Raji (cell line): ENCODE data around the gene STXBP3.

Experiments used
- POLR2A ChIP-seq: IDR thresholded peaks from 2 replicates; pipeline ENCODE4 v1.6.1; 2011; ENCODE audit warnings: low read depth, low read length, control low read depth; ENCODE audit not compliant: insufficient read depth

Gene STXBP3

DNA sequence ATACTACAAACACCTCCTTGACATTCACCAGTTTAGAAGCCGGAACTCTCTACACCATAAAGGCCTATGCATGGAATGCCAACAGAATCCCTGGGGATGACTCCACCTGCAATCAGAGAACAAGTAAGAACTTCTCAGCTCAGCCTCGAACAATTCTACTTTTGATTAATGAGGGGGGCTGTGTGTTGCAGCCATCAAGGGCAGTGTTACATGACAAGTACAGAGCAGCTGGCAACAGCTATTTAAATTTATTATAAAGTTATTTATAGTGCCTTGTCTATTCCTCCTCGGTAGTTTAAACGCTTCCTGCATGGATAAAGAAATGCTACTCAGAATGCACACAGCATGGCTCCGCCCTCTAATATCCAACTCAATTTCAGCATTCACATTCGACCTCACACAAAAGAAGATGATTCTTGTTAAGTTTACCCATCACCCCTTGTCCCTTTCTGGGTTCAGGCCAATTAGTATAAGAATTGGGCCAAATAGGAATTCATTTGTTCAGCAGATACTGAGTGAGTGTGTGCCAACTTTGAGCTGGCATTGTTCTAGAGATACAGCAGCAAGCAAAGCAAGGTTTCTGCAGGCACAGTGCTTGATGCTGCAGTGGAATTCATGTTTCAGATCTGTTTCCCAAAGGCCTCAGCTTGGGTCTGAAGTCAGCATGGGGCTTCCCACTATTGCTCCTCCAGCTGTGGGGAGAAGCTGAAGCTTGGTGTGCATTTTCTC is 27.4 kb upstream of the STXBP3 start:
- TF ChIP-seq POLR2A: no peak

DNA sequence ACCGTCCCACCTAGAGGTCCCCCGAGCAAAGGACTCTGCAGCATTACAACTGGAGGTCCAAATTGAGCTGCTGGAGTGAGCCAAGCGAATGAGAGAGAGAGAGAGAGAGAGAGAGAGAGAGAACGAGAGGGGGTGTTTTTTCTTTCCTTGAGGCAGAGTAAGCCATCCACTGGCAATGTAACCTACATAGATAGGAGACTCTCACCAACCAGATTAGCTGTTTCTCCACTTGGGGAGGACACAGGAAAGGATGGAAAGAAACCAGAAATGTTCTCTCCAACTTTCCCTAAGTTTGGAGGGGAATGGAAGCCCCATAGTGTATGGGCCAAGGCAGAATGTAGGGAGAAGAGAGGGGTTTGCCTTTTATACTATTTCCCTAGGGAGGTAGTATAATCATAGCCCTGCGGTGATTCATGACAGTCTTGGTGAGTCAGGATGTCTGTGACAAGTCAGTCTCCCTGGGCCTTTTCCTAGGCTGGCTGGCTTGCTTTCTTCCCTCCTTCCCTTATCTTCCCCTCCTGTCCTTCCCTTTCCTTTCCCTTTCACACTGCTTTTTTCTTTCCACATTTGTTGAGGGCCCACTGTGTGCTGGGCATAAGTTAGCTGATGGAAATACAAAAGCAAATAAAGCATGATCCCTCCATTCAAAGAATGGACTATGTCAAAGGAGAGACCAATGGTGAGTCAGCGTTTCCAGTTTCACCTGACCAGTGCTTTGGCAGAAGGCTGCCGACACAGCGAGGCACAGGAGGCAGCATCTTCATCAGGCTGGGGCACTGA is 26.6 kb upstream of the STXBP3 start:
- no peak for TF ChIP-seq POLR2A

DNA sequence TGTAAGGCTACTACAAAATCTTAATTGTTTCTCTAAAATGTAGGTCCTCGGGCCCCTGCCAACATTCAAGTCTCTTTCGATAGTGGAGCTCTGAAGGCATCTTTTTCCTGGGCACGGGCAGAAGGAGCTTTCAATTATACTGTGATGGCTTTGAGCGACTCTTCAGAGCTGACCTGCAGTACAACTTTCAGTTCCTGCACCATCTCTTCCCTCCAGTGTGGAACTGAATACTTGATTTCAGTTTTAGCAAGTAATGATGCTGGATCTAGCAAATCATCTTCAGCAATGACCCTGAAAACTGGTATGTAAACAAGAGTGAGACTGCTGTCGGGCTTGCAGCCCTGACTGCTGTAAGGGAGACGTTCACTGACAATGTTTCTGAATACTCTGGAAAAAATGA is 24.2 kb upstream of the STXBP3 start:
- no peak for TF ChIP-seq POLR2A

DNA sequence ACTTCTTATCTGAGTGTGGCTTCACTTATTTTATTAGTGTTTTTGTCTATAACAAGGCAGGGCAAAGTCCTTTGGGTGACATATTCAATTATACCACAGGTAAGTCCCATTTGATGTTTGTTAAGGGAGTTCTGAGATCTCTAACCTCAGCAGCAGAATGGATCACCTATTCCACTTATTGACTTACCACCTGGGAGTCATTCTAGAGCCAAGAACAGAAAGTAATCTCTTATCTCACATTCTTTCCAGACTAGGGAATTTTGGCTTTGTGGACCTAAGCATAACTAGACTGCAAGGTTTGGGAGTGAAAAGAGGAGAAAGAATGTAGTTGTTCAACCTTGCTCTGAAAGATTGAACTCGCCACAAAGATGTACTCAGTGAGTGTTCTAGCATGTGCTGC is 20.6 kb upstream of the STXBP3 start:
- TF ChIP-seq POLR2A: no peak

DNA sequence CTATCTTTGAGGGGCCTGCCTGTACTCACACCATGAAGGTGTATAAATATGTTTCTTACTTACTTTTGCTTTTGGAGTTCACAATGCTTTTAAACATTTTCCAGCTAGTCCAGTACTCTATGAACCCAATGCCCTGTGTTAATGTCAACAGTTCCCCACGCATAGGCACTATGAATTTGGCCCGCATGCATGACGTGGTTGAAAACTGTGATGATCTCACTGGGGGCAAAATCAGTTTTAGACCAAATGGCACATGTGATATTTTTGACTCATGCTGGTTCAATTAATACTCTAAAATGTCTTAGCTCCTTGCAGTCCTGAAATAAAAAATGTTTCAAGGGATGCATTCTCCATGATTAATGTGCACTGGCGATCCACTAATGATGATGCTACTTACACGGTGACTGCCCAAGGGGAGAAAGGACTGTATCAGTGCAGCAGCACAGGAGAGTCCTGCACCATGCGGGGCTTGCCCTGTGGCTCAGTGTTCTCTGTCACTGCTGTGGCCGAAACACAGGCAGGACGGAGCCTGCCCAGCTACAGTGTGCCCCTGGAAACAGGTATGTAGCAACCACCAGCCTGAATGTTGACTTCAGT is 18.0 kb upstream of the STXBP3 start:
- TF ChIP-seq POLR2A: no peak

DNA sequence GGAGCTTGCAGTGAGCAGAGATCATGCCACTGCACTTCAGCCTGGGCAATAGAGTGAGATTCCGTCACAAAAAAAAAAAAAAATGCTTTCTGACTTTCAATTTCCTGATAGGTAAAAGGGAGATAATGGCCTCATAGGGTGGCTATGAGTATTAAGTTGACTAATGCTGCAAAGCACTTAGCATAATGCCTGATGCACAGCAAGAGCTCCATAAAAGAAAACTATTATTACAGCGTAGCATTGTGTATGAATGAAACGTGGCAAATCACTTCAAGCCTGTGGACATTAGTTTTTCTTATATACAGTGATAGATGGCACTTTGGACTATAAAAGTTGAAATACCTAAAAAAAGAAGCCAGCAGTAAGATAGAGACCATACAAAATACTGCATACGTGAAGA is 17.0 kb upstream of the STXBP3 start:
- TF ChIP-seq POLR2A: no peak

DNA sequence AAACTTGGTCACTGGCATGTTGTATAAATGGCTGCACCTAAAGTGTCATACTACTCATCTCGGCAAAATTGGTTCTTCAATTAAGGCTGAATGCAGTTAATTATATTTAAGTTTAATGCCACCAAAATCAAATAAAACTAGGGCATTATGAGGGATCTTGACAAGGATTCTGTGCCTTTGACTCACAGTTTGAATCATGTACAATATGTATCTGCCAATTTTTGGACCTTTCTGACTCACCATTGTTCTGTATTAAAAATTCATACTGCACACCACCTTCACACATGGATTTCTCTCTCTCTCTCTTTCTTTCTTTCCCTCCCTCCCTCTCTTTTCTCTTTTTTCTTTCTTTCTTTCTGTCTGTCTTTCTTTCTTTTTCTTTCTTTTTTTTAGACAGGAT is 14.1 kb upstream of the STXBP3 start:
- no peak for TF ChIP-seq POLR2A

DNA sequence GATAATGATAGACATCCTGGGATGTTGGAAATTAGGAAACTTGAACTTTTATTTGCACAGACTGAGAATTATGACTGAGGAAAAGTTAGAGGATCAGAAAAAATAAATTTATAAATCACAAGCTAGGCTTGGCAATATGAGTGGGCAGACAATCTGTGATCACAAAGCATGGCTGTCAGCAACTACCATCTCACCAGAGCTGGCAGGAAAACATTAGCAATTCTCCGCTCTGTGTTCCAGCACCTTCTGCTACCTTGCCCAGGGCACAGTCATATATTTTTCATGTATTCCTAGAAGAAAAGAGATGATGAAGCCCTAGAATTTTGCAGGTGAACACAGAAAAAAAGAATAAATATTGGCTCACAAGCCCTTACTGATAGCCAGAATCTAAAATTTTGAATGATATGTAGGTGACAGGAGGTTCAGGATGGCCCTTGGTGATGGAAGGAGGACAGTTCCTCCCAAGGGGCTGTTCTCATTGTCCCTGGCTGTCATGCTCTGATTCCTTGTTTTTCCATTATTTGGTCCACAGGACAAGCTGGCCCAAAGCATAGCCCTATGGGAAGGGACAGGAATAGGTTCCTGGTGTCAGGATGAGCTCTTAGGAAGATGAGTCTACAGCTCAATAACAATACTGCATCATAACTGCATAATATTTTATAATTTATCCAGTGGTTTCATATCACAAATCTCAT is 12.2 kb upstream of the STXBP3 start:
- no peak for TF ChIP-seq POLR2A

DNA sequence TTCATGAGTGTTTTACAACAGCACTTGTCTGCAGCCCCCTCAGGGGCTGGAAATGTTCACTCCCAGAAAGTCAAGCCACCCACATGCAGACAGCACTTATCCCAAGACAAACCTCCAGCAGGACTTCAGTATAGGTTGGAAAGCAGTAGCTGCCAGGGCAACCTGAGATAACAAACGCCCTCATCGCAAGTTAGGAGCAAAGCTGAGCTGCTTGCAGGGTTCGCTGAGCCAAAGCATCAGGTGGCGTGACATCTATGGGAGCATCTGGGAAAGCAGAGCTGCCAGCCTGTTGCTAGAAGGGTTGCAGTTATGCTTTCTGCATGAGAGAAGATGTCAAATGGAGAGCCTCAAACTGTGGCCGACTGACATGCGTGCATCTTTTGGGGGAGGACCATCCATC is 4.2 kb upstream of the STXBP3 start:
- TF ChIP-seq POLR2A: no peak

DNA sequence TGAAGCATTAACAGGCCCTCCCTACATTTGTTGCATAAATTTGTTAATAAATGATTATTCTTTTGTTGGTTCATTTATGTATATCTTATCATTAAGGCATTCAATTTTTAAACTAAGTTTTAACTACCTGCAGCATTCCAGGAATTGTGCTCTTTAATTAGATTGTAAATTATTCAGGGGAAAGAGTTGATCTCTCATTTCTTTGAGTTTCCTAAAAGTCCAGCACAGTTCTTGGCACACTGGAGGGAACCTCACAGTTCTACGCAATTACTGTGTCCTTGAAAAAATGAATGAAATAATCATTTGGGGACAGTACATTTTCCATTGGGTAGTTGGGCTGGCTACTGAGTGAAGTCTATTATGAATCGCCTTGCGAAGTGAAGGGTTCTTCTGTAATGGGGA is 493 bp upstream of the STXBP3 start:
- no peak for TF ChIP-seq POLR2A

DNA sequence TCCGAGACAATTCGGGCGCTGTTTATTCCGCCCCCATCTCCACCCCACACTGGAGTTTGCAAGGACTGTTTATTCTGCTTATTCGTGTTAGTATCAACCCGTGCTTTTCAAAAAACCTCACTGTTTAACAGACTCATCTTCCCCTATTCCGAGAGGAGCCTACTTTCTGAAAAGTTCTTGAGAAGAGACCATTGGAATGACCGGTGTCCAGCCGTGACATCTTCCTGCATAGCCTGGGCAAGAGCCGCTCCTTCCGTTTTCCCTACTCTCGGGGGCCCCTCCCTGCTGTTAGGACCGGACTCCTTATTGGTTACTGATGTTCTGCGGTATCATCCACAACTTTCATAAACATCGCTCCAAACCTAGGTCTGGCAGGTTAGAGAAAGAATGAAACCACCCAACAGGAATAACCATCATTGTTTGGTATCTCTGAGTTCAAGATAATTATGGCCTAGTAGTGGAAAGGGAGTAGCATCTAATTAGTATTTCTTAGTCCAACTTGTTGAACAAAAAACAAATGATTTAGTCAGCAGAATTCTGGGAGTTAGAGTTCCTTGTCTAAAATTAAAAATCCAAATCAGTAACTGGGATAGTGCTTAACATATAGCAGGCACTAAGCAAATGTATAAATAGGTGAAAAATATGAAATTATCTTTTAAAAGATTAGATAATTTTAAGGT is 837 bp downstream of the STXBP3 start:
- no peak for TF ChIP-seq POLR2A

DNA sequence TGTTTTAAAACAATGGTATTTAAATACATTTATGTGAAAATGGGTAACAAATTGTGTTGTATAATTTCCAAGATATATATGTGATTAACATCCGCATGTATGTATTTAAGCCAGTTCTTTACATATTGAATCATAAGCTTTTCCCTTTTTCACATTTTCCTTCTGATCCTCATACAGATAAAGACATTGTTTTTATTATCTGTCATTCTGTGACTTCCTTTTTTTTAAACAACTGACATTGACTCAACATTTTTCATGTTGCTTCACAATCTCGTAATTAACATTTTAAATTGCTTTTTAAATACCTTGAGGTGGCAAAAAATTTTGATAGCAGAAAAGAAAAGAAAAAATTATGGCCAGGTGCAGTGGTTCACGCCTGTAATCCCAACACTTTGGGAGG is 1.4 kb downstream of the STXBP3 start:
- no peak for TF ChIP-seq POLR2A

DNA sequence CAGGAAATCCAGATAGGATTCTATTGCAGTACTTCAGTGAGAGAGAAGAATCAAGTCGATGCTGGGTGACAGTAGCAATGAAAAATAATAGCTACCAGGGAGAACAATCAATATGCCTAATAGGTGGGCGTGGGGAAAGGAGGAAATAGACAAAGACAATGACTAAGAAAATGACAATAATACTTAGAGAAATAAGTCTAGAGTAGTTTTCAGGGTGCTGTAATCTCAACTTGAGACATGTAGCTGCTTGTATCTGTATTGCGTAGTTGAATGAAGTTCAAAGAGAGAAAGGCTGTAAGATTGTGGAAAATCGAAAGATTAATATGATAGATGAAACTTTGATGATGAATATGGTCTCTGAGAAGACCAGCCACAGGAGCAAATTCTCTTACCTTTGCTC is 2.6 kb downstream of the STXBP3 start:
- no peak for TF ChIP-seq POLR2A

DNA sequence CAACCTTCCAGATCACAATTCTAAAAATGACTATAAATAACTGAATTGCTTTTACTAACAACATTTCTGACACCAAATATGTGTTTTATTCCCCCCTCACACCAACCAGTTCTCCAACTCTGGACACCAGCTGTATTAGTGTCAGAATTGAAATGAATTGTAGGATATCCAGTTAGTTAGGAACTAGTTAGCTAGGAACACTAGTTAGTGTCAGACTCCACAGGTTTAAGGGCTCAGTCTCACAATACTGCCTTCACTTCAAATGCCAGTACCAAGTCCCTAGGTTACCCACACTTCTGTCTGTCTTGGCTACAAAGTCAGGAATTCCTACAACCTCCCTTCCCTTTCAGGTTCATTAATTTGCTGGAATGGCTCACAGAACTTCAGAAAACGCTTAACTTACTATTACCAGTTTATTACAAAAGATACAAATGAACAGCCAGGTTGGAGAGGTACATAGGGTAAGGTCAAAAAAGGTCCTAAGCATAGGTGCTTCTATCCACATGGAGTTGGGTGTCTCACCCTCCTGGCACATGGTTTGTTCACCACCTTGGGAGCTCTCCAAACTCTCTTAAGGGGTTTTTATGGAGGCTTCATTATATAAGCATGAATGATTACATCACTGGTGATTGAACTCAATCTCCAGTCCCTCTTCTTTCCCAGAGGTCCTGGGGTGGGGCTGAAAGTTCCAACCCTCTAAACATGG is 4.2 kb downstream of the STXBP3 start:
- TF ChIP-seq POLR2A: no peak

DNA sequence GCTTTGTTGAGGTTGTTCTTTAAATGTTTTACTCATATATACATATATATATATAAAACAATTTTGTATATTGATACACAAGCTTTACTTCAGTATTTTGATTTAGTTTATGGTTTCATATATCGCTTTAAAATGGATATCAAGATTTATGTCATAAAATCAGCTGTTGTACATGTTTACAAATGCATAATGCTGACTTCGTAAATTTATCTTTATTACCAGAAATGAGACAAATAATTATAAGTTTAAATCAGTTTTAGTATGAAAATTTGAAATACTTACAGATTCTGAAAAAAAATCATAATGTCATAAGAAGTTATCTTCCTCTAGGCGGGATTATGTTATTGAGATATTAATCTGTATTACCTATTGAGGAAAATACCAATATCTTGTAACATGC is 6.9 kb downstream of the STXBP3 start:
- no peak for TF ChIP-seq POLR2A

DNA sequence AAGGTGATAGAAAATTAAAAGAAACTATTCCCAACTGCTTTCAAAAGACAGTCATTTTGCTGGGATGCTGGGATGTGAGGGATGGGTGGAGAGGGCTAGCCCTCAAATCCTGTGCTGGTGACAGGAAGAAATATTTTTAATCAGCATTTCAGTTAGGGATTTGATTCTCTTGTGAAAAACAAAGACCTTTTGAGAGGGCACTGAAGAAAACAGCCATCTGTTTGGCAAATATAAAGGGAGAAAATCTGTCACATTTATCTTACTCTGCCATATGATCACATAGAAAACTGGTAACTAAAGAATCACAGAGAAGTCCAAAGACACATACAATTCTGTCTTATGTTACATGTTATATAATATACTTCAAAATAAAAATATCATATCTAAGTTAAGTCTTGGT is 12.3 kb downstream of the STXBP3 start:
- TF ChIP-seq POLR2A: no peak
